ENCODE data around the gene URGCP. TPM values are rescaled to one million over a fixed set of nuclear protein-coding genes. Genes with fewer than 3 reads are reported as not detected.

Gene URGCP, protein sequence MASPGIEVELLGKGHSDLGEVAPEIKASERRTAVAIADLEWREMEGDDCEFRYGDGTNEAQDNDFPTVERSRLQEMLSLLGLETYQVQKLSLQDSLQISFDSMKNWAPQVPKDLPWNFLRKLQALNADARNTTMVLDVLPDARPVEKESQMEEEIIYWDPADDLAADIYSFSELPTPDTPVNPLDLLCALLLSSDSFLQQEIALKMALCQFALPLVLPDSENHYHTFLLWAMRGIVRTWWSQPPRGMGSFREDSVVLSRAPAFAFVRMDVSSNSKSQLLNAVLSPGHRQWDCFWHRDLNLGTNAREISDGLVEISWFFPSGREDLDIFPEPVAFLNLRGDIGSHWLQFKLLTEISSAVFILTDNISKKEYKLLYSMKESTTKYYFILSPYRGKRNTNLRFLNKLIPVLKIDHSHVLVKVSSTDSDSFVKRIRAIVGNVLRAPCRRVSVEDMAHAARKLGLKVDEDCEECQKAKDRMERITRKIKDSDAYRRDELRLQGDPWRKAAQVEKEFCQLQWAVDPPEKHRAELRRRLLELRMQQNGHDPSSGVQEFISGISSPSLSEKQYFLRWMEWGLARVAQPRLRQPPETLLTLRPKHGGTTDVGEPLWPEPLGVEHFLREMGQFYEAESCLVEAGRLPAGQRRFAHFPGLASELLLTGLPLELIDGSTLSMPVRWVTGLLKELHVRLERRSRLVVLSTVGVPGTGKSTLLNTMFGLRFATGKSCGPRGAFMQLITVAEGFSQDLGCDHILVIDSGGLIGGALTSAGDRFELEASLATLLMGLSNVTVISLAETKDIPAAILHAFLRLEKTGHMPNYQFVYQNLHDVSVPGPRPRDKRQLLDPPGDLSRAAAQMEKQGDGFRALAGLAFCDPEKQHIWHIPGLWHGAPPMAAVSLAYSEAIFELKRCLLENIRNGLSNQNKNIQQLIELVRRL
- total RNA-seq = 10 to 100 TPM; 29.0 to 47.7 (median 38.3) TPM

DNA sequence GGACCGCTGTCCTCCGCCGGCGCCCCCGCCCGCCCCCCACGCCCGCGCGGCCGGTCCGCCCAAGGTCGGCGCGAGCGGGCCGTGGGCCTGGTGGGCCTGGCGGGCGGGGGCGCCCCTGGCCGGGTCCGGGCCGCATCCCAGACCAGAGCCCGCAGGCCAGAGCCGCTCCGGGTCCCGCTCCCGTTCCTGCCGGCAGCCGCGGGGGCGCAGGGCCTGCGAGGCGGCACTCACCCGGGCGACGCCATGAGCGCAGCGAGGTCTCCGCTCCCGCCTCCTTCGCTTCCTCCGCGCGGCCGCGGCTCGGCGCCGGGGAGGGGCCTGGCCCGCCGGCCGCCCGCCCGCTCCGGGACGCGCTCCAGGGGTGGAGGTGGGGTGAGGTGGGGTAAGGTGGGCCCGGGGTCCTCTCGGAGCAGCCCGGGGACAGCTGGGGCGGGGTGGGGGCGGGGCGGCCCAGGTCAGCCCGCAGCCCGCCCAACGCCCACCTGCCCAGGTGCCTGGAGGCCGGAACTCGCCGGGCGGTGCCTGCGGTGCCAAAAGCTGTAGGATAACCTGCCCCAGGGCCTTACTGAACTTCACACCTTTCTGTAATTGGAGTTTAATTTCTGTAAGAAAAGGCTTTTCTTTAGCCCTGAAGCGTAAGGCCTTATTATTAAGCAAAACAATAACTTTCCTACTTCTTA, at the start of gene URGCP:
Gene URGCP, minus strand, starts transcription at position 266 of the 680 bp plus-strand sequence. Its CDS starts 21 bp downstream, at position 245.
- DNase-seq = peak in 1 of 2 donors; percentile 24
- Histone ChIP-seq H3K27ac (peak within 1 kb of the TSS; percentile 72 to 89 (median 77)), H3K9me3 (no peaks in the 10 kb centered on the region), H3K36me3 (no peaks in the 10 kb centered on the region), H3K4me1 (peaks cover 36 to 40% of the 10 kb centered on the region in 2 donors), H3K4me3 (peak within 1 kb of the TSS; percentile 65 to 78 (median 70)), H3K27me3 (no peaks in the 10 kb centered on the region)
- intact Hi-C loops (cut with DNase I; ENCODE audit: low total_unique reads) (loop anchor here (2.0 kb wide), 1 partner anchor 20 kb away; the partner anchor contains the start of gene UBE2D4), in situ Hi-C loops (cut with MboI; ENCODE audit: low sequenced_read_pairs in 4 of 4) (no loop called here)
- TF ChIP-seq, protein P1, sequence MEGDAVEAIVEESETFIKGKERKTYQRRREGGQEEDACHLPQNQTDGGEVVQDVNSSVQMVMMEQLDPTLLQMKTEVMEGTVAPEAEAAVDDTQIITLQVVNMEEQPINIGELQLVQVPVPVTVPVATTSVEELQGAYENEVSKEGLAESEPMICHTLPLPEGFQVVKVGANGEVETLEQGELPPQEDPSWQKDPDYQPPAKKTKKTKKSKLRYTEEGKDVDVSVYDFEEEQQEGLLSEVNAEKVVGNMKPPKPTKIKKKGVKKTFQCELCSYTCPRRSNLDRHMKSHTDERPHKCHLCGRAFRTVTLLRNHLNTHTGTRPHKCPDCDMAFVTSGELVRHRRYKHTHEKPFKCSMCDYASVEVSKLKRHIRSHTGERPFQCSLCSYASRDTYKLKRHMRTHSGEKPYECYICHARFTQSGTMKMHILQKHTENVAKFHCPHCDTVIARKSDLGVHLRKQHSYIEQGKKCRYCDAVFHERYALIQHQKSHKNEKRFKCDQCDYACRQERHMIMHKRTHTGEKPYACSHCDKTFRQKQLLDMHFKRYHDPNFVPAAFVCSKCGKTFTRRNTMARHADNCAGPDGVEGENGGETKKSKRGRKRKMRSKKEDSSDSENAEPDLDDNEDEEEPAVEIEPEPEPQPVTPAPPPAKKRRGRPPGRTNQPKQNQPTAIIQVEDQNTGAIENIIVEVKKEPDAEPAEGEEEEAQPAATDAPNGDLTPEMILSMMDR (IDR thresholded peaks at IDR 0.05 in 4 of 5, conservative IDR thresholded peaks at IDR 0.05 in 1 of 5) = no peak
- ATAC-seq = peak; percentile 77 to 79

DNA sequence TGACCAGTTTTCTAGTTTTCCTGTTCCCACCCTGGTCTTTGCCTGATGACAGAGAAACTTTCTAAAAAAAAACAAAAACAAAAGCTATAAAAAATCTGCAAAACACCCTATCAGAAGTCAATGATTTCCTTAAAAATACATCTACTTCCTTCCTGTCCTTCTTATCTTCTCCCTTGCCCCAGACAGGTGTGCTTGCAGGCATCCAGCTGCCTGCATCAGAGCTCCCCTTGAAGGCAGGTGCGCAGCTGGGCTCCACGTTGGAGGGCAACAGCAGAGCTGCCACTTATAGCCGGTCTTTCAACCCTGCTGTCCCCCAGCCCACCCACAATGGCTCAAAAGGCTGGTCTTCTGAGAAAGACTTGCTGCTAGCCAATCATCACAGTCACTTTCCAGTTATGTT, 49.6 kb upstream of the URGCP start:
- Histone ChIP-seq H3K4me1 (peaks cover 0 to 7% of the 10 kb centered on the region in 2 donors), H3K9me3 (no peaks in the 10 kb centered on the region), H3K27ac (no peak overlapping the region), H3K27me3 (no peaks in the 10 kb centered on the region), H3K4me3 (no peak overlapping the region), H3K36me3 (peaks cover 0 to 40% of the 10 kb centered on the region in 2 donors)
- ATAC-seq = no peak
- TF ChIP-seq, protein P1 (IDR thresholded peaks at IDR 0.05 in 4 of 5, conservative IDR thresholded peaks at IDR 0.05 in 1 of 5) = no peak
- no peak for TF ChIP-seq POLR2A (IDR thresholded peaks at IDR 0.05)
- intact Hi-C loops (cut with DNase I; ENCODE audit: low total_unique reads) (no loop called here), in situ Hi-C loops (cut with MboI; ENCODE audit: low sequenced_read_pairs in 4 of 4) (no loop called here)
- no peak for DNase-seq

DNA sequence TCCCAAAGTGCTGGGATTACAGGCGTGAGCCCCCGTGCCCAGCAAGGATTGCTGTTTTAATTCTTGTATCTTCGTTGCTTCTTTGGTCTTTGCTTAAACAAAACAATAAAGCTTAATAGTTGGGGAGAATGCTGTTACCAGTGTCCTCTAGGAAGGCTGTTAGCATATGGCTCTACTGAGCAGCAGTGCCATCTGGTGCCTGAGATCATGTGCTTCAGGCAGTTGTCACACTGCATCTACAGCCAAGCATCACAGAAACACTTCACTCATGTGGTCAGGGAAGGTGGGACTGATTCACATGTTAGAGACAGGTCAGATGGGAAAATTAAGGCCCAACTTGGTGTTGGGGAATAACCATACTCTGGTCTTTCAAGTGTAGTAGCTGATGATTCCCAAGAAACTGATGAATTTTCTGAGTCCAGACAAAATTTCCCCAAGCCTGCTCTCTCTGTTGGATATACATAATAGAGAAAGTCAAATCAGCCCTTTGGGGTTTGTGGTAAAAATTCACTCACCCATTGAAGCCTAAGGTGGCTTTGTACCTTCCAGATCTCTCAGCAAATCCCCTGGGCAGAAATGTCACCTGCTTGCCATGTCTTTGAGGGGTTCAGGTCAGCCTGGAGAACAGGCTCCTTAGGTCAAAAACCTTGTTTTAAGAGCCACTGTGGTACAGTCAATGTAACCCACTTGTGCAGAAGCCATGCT, 48.3 kb upstream of the URGCP start:
- Histone ChIP-seq H3K27me3 (no peaks in the 10 kb centered on the region), H3K27ac (no peak overlapping the region), H3K4me1 (peaks cover 0 to 7% of the 10 kb centered on the region in 2 donors), H3K4me3 (no peak overlapping the region), H3K36me3 (peaks cover 0 to 54% of the 10 kb centered on the region in 2 donors), H3K9me3 (no peaks in the 10 kb centered on the region)
- intact Hi-C loops (cut with DNase I; ENCODE audit: low total_unique reads) (no loop called here), in situ Hi-C loops (cut with MboI; ENCODE audit: low sequenced_read_pairs in 4 of 4) (no loop called here)
- ATAC-seq = peak; percentile 58 to 82
- peak in 1 of 2 donors; percentile 28 for DNase-seq
- TF ChIP-seq POLR2A (IDR thresholded peaks at IDR 0.05) = no peak
- TF ChIP-seq, protein P1 (IDR thresholded peaks at IDR 0.05 in 4 of 5, conservative IDR thresholded peaks at IDR 0.05 in 1 of 5) = peak in 2 of 5 experiments; percentile 26 to 37

DNA sequence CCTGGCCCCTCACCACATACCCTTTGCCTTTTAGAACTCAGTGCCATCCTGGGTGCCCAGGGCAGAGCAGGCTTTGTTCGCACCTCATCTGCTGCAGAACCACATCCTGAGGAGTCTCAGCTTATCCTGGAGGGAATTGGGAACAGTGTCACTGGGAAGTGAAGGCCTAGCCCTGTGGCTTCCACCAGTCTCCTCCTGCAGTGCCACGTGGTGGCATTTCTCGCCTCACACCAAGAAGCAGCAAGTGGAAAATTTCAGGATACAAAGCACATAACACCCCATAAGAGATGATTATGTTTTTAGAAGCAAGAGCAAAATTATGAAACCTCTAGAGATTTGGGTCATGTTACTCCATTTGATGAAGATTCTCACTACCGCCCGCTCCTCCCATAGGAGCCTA, 46.7 kb upstream of the URGCP start:
- TF ChIP-seq, protein P1 (IDR thresholded peaks at IDR 0.05 in 4 of 5, conservative IDR thresholded peaks at IDR 0.05 in 1 of 5) = no peak
- TF ChIP-seq POLR2A (IDR thresholded peaks at IDR 0.05) = no peak
- intact Hi-C loops (cut with DNase I; ENCODE audit: low total_unique reads) = no loop called here
- no peak overlapping the region for H3K27ac ChIP-seq
- no peak overlapping the region for H3K4me3 ChIP-seq
- DNase-seq (no peak), ATAC-seq (no peak)
- peaks cover 0 to 7% of the 10 kb centered on the region in 2 donors for H3K4me1 ChIP-seq
- H3K36me3 ChIP-seq = peaks cover 0 to 70% of the 10 kb centered on the region in 2 donors
- no peaks in the 10 kb centered on the region for H3K9me3 ChIP-seq
- in situ Hi-C loops (cut with MboI; ENCODE audit: low sequenced_read_pairs in 4 of 4) = no loop called here
- no peaks in the 10 kb centered on the region for H3K27me3 ChIP-seq

All from gastrocnemius medialis (tissue), 4 donors.